ENCODE measurements around the gene CACNA1G. TPM values are rescaled to one million over a fixed set of nuclear protein-coding genes. Genes with fewer than 3 reads are reported as not detected.

Gene CACNA1G
- total and polyA plus RNA-seq, 2 donors (not counting 1 experiment from before 2014, with no cell fraction given) = 0.08 to 0.99 TPM

DNA sequence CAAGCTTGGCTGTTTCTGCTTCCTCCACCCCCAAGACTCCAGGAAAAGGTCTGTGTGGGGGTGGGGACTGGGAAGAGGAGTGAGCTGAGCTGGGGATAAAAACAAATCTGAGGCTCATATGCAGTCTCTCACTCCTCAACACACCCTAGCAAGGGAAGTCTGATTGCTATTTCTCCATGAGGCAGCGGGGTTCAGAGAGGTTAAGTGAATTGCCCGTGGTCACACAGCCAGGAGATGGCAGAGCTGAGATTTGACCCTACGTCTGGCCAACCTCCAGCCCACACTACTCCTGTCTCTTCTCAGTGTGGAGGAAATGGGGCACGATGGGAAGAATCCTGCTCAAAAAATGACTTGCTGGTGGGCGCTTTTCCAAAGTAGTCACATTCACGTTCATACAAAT is 69.4 kb downstream of the CACNA1G start:
- Histone ChIP-seq H3K4me3 (replicated peaks in 1 of 4; ENCODE audit: control extremely low read depth in 1 of 4, insufficient read depth in 1 of 4, low read depth in 3 of 4, low read length in 4 of 4) (no peak overlapping the region), H3K9me3 (ENCODE audit: control insufficient read depth, insufficient read depth, low read depth, low read length) (no peaks in the 10 kb centered on the region), H3K9ac (ENCODE audit: insufficient read depth, low read length) (no peak overlapping the region), H3K4me2 (ENCODE audit: extremely low read depth, insufficient read depth, low read length) (no peak overlapping the region), H3K79me2 (ENCODE audit: control insufficient read depth, insufficient read depth, low read length) (no peaks in the 10 kb centered on the region), H3K27me3 (ENCODE audit: control insufficient read depth, insufficient read depth, low read length) (peaks cover 7% of the 10 kb centered on the region), H3K27ac (ENCODE audit: insufficient read depth, low read length) (no peak overlapping the region), H3K36me3 (ENCODE audit: control insufficient read depth, insufficient read depth, low read length) (no peaks in the 10 kb centered on the region), H2AFZ (ENCODE audit: low read length) (no peak overlapping the region), H4K20me1 (ENCODE audit: control insufficient read depth, extremely low read depth, insufficient read depth, low read length) (no peaks in the 10 kb centered on the region), H3K4me1 (ENCODE audit: control insufficient read depth, extremely low read depth, insufficient read depth, low read length) (no peaks in the 10 kb centered on the region)
- no peak for TF ChIP-seq EZH2 (IDR thresholded peaks at IDR 0.05; ENCODE audit: low read length, missing control alignments)
- TF ChIP-seq, protein P1, sequence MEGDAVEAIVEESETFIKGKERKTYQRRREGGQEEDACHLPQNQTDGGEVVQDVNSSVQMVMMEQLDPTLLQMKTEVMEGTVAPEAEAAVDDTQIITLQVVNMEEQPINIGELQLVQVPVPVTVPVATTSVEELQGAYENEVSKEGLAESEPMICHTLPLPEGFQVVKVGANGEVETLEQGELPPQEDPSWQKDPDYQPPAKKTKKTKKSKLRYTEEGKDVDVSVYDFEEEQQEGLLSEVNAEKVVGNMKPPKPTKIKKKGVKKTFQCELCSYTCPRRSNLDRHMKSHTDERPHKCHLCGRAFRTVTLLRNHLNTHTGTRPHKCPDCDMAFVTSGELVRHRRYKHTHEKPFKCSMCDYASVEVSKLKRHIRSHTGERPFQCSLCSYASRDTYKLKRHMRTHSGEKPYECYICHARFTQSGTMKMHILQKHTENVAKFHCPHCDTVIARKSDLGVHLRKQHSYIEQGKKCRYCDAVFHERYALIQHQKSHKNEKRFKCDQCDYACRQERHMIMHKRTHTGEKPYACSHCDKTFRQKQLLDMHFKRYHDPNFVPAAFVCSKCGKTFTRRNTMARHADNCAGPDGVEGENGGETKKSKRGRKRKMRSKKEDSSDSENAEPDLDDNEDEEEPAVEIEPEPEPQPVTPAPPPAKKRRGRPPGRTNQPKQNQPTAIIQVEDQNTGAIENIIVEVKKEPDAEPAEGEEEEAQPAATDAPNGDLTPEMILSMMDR (conservative IDR thresholded peaks at IDR 0.05 in 1 of 2, IDR thresholded peaks at IDR 0.05 in 1 of 2; ENCODE audit: low read depth in 1 of 2, low read length in 2 of 2) = no peak
- no peak for DNase-seq (ENCODE audit: low read depth in 2 of 2)

DNA sequence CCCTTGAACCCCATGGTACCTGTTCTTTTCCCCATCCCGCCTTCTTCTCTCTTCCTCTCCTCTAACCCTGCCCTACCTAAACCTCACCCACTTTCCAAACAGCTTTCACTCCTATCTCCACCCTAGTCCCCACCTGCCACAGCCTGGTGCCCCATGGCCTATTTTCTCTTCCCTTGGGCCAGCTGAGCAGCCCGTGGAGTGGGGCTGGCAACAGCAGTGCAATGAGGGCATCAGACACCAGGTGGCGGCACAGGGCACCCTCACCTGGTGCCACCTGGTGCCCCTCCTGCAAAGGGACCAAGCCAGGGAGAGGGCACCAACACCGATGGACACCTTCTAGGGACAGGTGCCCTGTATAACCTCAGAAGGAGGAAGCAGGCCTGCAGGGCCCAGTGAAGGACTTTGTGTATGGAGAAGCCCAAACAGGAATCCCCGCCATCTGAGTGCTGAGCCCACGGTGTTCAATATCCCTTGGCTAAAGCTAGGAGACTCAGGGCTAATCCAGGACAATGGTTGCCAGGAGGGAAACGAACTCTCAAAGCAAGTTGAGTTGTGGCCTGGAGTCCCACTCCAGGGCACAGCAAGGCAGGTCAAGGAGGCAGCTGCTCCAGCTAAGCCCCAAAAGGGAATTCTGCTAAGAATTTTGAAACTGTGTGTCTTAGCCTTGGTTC is 70.1 kb downstream of the CACNA1G start:
- Histone ChIP-seq H3K27ac (ENCODE audit: insufficient read depth, low read length) (no peak overlapping the region), H3K79me2 (ENCODE audit: control insufficient read depth, insufficient read depth, low read length) (no peaks in the 10 kb centered on the region), H3K9me3 (ENCODE audit: control insufficient read depth, insufficient read depth, low read depth, low read length) (no peaks in the 10 kb centered on the region), H3K9ac (ENCODE audit: insufficient read depth, low read length) (no peak overlapping the region), H3K4me2 (ENCODE audit: extremely low read depth, insufficient read depth, low read length) (no peak overlapping the region), H3K27me3 (ENCODE audit: control insufficient read depth, insufficient read depth, low read length) (peaks cover 7% of the 10 kb centered on the region), H3K4me3 (replicated peaks in 1 of 4; ENCODE audit: control extremely low read depth in 1 of 4, insufficient read depth in 1 of 4, low read depth in 3 of 4, low read length in 4 of 4) (no peak overlapping the region), H2AFZ (ENCODE audit: low read length) (no peak overlapping the region), H3K4me1 (ENCODE audit: control insufficient read depth, extremely low read depth, insufficient read depth, low read length) (peaks cover 6% of the 10 kb centered on the region), H3K36me3 (ENCODE audit: control insufficient read depth, insufficient read depth, low read length) (no peaks in the 10 kb centered on the region), H4K20me1 (ENCODE audit: control insufficient read depth, extremely low read depth, insufficient read depth, low read length) (no peaks in the 10 kb centered on the region)
- no peak for DNase-seq (ENCODE audit: low read depth in 2 of 2)
- no peak for TF ChIP-seq EZH2 (IDR thresholded peaks at IDR 0.05; ENCODE audit: low read length, missing control alignments)
- TF ChIP-seq, protein P1 (conservative IDR thresholded peaks at IDR 0.05 in 1 of 2, IDR thresholded peaks at IDR 0.05 in 1 of 2; ENCODE audit: low read depth in 1 of 2, low read length in 2 of 2) = peak; percentile 47 to 73

DNA sequence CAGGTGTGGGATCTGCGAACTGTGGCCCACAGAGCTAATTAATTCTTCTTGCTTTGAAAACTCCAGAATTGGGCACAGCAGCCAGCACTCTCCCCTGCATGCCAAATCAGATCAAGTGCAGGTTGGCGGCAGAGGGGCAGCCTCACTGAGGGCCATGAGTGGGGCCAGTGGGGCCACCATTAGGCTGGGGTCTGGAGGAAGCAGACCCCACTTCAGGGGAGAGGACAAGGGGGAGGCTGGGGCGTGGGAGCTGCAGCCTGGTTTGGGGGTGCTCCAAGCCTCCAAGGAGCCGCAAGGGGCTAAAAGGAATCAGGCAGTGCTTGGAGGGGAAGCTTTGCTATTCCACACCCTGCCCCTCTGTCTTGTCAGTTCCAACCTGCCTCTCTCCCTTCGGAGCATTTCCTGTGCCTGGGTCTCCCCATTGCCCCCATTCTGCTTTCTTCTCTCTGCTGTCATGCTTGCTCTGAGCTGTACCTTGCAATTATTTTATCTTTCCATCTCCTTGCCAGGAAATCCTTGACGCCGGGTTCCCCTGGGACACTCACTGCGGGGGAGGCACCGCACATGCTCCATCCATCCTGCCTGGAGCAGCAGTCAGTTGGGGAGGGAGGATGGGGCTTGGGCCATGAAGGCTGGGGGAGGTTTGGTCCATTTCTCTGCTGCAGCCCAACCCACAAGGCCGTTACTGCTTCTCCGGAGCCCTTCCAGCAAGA is 70.8 kb downstream of the CACNA1G start:
- no peak overlapping the region for H2AFZ ChIP-seq (ENCODE audit: low read length)
- DNase-seq (ENCODE audit: low read depth in 2 of 2) = no peak

More for the DNA sequence above, 70.8 kb downstream of the CACNA1G start:
- Histone ChIP-seq H3K4me3 (replicated peaks in 1 of 4; ENCODE audit: control extremely low read depth in 1 of 4, insufficient read depth in 1 of 4, low read depth in 3 of 4, low read length in 4 of 4) (no peak overlapping the region), H3K9me3 (ENCODE audit: control insufficient read depth, insufficient read depth, low read depth, low read length) (no peaks in the 10 kb centered on the region), H3K4me1 (ENCODE audit: control insufficient read depth, extremely low read depth, insufficient read depth, low read length) (peaks cover 8% of the 10 kb centered on the region), H4K20me1 (ENCODE audit: control insufficient read depth, extremely low read depth, insufficient read depth, low read length) (no peaks in the 10 kb centered on the region), H3K36me3 (ENCODE audit: control insufficient read depth, insufficient read depth, low read length) (no peaks in the 10 kb centered on the region), H3K9ac (ENCODE audit: insufficient read depth, low read length) (no peak overlapping the region), H3K27ac (ENCODE audit: insufficient read depth, low read length) (no peak overlapping the region), H3K79me2 (ENCODE audit: control insufficient read depth, insufficient read depth, low read length) (no peaks in the 10 kb centered on the region), H3K4me2 (ENCODE audit: extremely low read depth, insufficient read depth, low read length) (no peak overlapping the region), H3K27me3 (ENCODE audit: control insufficient read depth, insufficient read depth, low read length) (peaks cover 7% of the 10 kb centered on the region)
- TF ChIP-seq, protein P1 (conservative IDR thresholded peaks at IDR 0.05 in 1 of 2, IDR thresholded peaks at IDR 0.05 in 1 of 2; ENCODE audit: low read depth in 1 of 2, low read length in 2 of 2) = no peak
- TF ChIP-seq EZH2 (IDR thresholded peaks at IDR 0.05; ENCODE audit: low read length, missing control alignments) = no peak

All from fibroblast of lung (primary cell).